LNCAP (cell line): ENCODE data around the gene COL9A1.

Experiments used
- TF ChIP-seq, protein P1 (sequence below): fragments of 450-650 bp; IDR thresholded peaks from 2 replicates; pipeline ENCODE4 v1.5.1; 2017; ENCODE audit warnings: mild to moderate bottlenecking

Gene COL9A1

GRCh38 chr6:70282919-70283461 is 19.9 kb downstream of the COL9A1 start:
- TF ChIP-seq, protein P1, sequence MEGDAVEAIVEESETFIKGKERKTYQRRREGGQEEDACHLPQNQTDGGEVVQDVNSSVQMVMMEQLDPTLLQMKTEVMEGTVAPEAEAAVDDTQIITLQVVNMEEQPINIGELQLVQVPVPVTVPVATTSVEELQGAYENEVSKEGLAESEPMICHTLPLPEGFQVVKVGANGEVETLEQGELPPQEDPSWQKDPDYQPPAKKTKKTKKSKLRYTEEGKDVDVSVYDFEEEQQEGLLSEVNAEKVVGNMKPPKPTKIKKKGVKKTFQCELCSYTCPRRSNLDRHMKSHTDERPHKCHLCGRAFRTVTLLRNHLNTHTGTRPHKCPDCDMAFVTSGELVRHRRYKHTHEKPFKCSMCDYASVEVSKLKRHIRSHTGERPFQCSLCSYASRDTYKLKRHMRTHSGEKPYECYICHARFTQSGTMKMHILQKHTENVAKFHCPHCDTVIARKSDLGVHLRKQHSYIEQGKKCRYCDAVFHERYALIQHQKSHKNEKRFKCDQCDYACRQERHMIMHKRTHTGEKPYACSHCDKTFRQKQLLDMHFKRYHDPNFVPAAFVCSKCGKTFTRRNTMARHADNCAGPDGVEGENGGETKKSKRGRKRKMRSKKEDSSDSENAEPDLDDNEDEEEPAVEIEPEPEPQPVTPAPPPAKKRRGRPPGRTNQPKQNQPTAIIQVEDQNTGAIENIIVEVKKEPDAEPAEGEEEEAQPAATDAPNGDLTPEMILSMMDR = no peak

DNA sequence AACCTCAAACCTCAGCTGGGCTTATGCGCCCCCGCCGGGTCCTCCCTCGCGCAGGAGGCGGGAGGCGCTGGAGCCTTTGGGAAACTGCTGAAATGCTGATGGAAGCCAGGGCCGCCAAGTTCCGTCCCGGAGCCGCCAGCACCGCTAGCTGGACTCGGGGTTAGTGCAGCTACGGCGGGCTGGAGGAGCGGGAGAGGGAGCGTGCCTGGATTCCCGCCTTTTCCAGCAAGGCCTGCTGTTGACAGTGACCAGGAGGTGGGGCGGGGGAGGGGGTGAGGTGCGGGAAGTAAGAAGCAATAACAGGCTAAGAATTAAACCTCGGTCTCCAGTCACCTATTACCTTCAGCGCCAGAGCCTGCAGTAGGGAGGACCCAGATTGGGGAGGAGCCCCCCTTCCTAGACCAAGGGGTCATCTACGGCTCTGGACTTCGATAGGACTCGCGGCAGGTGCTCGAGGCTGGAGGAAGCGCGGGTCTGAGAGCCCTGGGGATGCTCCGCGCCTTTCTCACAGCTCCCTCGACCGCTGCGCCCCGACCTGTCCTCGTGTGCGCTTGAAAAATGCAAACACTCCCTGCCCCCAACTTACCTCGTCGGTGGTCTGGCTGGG is 20.5 kb downstream of the COL9A1 start:
- TF ChIP-seq, protein P1 = no peak

- TF ChIP-seq, protein P1 = no peak
Measured at GRCh38 chr6:70281923-70282311, 21.0 kb downstream of the COL9A1 start.

- TF ChIP-seq, protein P1 = no peak
Measured at GRCh38 chr6:70280400-70280853, 22.5 kb downstream of the COL9A1 start.

DNA sequence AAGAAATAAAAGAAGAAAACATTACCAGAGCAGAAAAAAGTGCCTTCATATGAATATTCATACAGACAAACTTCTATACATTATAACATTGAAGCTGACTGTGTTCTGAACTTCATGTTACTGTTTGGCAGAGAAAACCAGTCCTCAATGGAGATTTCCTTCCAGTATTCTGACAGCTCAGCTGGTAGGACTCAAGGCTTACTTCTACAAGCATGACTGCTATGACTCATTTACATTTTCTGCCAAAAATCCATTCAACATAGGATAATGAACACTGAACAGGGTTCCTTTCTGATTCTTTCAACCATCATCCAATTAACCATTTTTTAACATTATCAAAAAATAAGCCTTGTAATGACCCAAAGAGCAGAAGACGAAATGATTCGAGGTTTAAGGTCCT is 25.4 kb downstream of the COL9A1 start:
- TF ChIP-seq, protein P1 = no peak

DNA sequence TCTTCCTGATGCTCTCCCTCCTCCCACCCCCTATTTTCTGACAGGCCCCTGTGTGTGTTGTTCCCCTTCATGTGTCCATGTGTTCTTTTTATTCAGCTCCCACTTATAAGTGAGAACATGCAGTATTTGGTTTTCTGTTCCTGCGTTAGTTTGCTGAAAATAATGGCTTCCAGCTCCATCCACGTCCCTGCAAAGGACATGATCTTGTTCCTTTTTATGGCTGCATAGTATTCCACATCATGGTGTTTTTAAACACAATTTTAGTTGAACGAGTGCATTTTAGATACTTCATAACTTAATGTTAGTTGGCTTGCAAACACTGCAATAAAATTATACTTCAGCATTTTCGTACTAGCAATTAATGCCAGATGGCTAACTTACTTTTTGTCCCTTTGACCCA is 28.5 kb downstream of the COL9A1 start:
- TF ChIP-seq, protein P1 = no peak

DNA sequence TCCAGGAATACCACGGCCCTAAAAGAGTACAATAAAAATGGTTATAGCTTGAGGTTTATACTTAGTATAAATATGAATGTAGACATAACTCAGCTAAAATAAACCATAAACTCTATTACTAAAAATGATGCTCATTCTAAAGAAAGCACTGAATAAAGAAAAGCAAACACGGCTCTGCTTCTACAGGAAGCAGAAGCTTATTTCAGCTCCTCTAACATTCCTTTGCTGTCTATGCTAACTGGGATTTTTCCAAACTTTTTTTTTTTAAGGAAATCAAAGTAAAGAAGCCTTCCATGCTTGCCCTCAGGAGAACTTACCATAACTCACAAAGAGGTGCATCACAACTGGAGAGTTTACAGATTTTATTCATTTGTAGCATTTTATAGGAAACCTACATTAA is 30.8 kb downstream of the COL9A1 start:
- TF ChIP-seq, protein P1 = no peak
